ENCODE measurements around the gene PDP2.

Gene PDP2

GRCh38 chr16:66845080-66845410 is 35.3 kb upstream of the PDP2 start:
- no peak overlapping the region for H2AFZ ChIP-seq (ENCODE audit: low read depth, low read length)
- no peak overlapping the region for H3K9ac ChIP-seq (ENCODE audit: low read depth, low read length)
- no peak overlapping the region for H3K4me3 ChIP-seq (ENCODE audit: low read depth in 1 of 2, low read length in 2 of 2)

GRCh38 chr16:66845791-66846221 is 34.5 kb upstream of the PDP2 start:
- H3K79me2 ChIP-seq (ENCODE audit: insufficient read depth, low read length), result no peaks in the 10 kb centered on the region
- no peaks in the 10 kb centered on the region for H3K27me3 ChIP-seq (ENCODE audit: insufficient read depth, low read length, poor library complexity)
- ATAC-seq (ENCODE audit: insufficient read depth, low read depth), result no peak
- no peaks in the 10 kb centered on the region for H3K9me3 ChIP-seq (ENCODE audit: insufficient read depth, low read length, severe bottlenecking)
- TF ChIP-seq CTCF (IDR thresholded peaks at IDR 0.05; ENCODE audit: borderline replicate concordance, extremely low read depth, low read length, poor library complexity, severe bottlenecking) (no peak), EZH2 (IDR thresholded peaks at IDR 0.05; ENCODE audit: borderline replicate concordance, low read depth, low read length, severe bottlenecking) (no peak)
- no peaks in the 10 kb centered on the region for H3K36me3 ChIP-seq (ENCODE audit: insufficient read depth, low read length)
- no peak for DNase-seq
- no peaks in the 10 kb centered on the region for H3K4me1 ChIP-seq (ENCODE audit: insufficient read depth, low read length)
- no peak overlapping the region for H2AFZ ChIP-seq (ENCODE audit: low read depth, low read length)
- H3K9ac ChIP-seq (ENCODE audit: low read depth, low read length), result no peak overlapping the region
- H4K20me1 ChIP-seq (ENCODE audit: insufficient read depth, low read length), result no peaks in the 10 kb centered on the region; the same call in 1 of the 2 replicates
- H3K4me2 ChIP-seq (ENCODE audit: insufficient read depth, low read length), result no peak overlapping the region
- no peak overlapping the region for H3K27ac ChIP-seq (ENCODE audit: low read length)
- H3K4me3 ChIP-seq (ENCODE audit: low read depth in 1 of 2, low read length in 2 of 2), result no peak overlapping the region

More at GRCh38 chr16:66845080-66845410, 35.3 kb upstream of the PDP2 start:
- ATAC-seq (ENCODE audit: insufficient read depth, low read depth), result no peak
- H3K27ac ChIP-seq (ENCODE audit: low read length), result no peak overlapping the region
- TF ChIP-seq CTCF (IDR thresholded peaks at IDR 0.05; ENCODE audit: borderline replicate concordance, extremely low read depth, low read length, poor library complexity, severe bottlenecking), result no peak
- no peak for TF ChIP-seq EZH2 (IDR thresholded peaks at IDR 0.05; ENCODE audit: borderline replicate concordance, low read depth, low read length, severe bottlenecking)
- no peaks in the 10 kb centered on the region for H3K4me1 ChIP-seq (ENCODE audit: insufficient read depth, low read length)
- no peak overlapping the region for H3K4me2 ChIP-seq (ENCODE audit: insufficient read depth, low read length)
- no peaks in the 10 kb centered on the region for H3K79me2 ChIP-seq (ENCODE audit: insufficient read depth, low read length)
- DNase-seq, result no peak
- H3K9me3 ChIP-seq (ENCODE audit: insufficient read depth, low read length, severe bottlenecking), result no peaks in the 10 kb centered on the region
- H3K36me3 ChIP-seq (ENCODE audit: insufficient read depth, low read length), result no peaks in the 10 kb centered on the region
- H3K27me3 ChIP-seq (ENCODE audit: insufficient read depth, low read length, poor library complexity), result no peaks in the 10 kb centered on the region
- H4K20me1 ChIP-seq (ENCODE audit: insufficient read depth, low read length), result no peaks in the 10 kb centered on the region; the same call in 1 of the 2 replicates

- no peak for DNase-seq
- Histone ChIP-seq H3K27me3 (ENCODE audit: insufficient read depth, low read length, poor library complexity) (no peaks in the 10 kb centered on the region), H3K9me3 (ENCODE audit: insufficient read depth, low read length, severe bottlenecking) (no peaks in the 10 kb centered on the region), H3K4me1 (ENCODE audit: insufficient read depth, low read length) (no peaks in the 10 kb centered on the region), H3K27ac (ENCODE audit: low read length) (no peak overlapping the region), H3K79me2 (ENCODE audit: insufficient read depth, low read length) (no peaks in the 10 kb centered on the region), H2AFZ (ENCODE audit: low read depth, low read length) (no peak overlapping the region), H4K20me1 (ENCODE audit: insufficient read depth, low read length) (no peaks in the 10 kb centered on the region; the same call in 1 of the 2 replicates), H3K4me3 (ENCODE audit: low read depth in 1 of 2, low read length in 2 of 2) (no peak overlapping the region), H3K36me3 (ENCODE audit: insufficient read depth, low read length) (no peaks in the 10 kb centered on the region), H3K9ac (ENCODE audit: low read depth, low read length) (no peak overlapping the region), H3K4me2 (ENCODE audit: insufficient read depth, low read length) (no peak overlapping the region)
- TF ChIP-seq EZH2 (IDR thresholded peaks at IDR 0.05; ENCODE audit: borderline replicate concordance, low read depth, low read length, severe bottlenecking) (no peak), CTCF (IDR thresholded peaks at IDR 0.05; ENCODE audit: borderline replicate concordance, extremely low read depth, low read length, poor library complexity, severe bottlenecking) (no peak)
- ATAC-seq (ENCODE audit: insufficient read depth, low read depth), result no peak
These were observed 34.0 kb upstream of the PDP2 start for GRCh38 chr16:66846266-66846665.

GRCh38 chr16:66846831-66847230 is 33.5 kb upstream of the PDP2 start:
- H3K4me3 ChIP-seq (ENCODE audit: low read depth in 1 of 2, low read length in 2 of 2), result no peak overlapping the region
- ATAC-seq (ENCODE audit: insufficient read depth, low read depth) (no peak), DNase-seq (no peak)
- no peaks in the 10 kb centered on the region for H3K27me3 ChIP-seq (ENCODE audit: insufficient read depth, low read length, poor library complexity)
- no peak overlapping the region for H3K4me2 ChIP-seq (ENCODE audit: insufficient read depth, low read length)
- no peak overlapping the region for H3K27ac ChIP-seq (ENCODE audit: low read length)
- no peaks in the 10 kb centered on the region; the same call in 1 of the 2 replicates for H4K20me1 ChIP-seq (ENCODE audit: insufficient read depth, low read length)
- H3K36me3 ChIP-seq (ENCODE audit: insufficient read depth, low read length), result no peaks in the 10 kb centered on the region
- H3K4me1 ChIP-seq (ENCODE audit: insufficient read depth, low read length), result no peaks in the 10 kb centered on the region
- TF ChIP-seq CTCF (IDR thresholded peaks at IDR 0.05; ENCODE audit: borderline replicate concordance, extremely low read depth, low read length, poor library complexity, severe bottlenecking) (no peak), EZH2 (IDR thresholded peaks at IDR 0.05; ENCODE audit: borderline replicate concordance, low read depth, low read length, severe bottlenecking) (no peak)
- no peak overlapping the region for H3K9ac ChIP-seq (ENCODE audit: low read depth, low read length)
- H3K9me3 ChIP-seq (ENCODE audit: insufficient read depth, low read length, severe bottlenecking), result no peaks in the 10 kb centered on the region
- no peak overlapping the region for H2AFZ ChIP-seq (ENCODE audit: low read depth, low read length)
- no peaks in the 10 kb centered on the region for H3K79me2 ChIP-seq (ENCODE audit: insufficient read depth, low read length)
